ENCODE measurements around the gene ESF1. TPM values are rescaled to one million over a fixed set of nuclear protein-coding genes. Genes with fewer than 3 reads are reported as not detected.

The ESF1 gene
- total RNA-seq, 4 donors from 2014 or later, result 12.8 to 16.2 (median 14.6) TPM

DNA sequence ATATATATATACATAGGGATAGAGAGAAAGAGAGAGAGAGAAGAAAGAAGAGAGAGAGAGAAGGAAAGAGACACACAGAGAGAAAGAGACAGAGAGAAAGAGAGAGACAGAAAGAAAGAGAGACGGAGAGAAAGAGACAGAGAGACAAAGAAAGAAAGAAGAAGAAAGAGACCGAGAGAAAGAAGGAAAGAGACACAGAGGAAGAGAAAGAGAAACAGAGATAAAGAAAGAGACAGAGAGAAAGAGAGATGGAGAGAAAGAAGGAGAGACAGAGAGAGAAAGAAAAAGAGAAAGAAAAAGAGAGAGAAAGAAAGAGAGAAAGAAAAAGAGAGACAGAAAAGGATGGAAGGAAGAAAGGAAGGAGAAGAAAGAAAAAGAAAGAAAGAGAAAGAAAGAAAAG lies 99.1 kb downstream of the ESF1 start:
- Histone ChIP-seq H3K9me3 (no peaks in the 10 kb centered on the region), H3K36me3 (no peaks in the 10 kb centered on the region), H3K27me3 (no peaks in the 10 kb centered on the region), H3K27ac (no peak overlapping the region), H3K4me1 (peaks cover 0 to 3% (median 0%) of the 10 kb centered on the region in 3 donors), H3K4me3 (no peak overlapping the region)
- WGBS, 2 donors (ENCODE audit: low coverage in 1 of 2), result 93 to 100% methylated on average over 1 to 2 of the region's 2 CpGs
- TF ChIP-seq POLR2AphosphoS5 (IDR thresholded peaks at IDR 0.05) (no peak), EP300 (IDR thresholded peaks at IDR 0.05) (no peak), POLR2A (IDR thresholded peaks at IDR 0.05) (no peak)
- TF ChIP-seq, protein P1, sequence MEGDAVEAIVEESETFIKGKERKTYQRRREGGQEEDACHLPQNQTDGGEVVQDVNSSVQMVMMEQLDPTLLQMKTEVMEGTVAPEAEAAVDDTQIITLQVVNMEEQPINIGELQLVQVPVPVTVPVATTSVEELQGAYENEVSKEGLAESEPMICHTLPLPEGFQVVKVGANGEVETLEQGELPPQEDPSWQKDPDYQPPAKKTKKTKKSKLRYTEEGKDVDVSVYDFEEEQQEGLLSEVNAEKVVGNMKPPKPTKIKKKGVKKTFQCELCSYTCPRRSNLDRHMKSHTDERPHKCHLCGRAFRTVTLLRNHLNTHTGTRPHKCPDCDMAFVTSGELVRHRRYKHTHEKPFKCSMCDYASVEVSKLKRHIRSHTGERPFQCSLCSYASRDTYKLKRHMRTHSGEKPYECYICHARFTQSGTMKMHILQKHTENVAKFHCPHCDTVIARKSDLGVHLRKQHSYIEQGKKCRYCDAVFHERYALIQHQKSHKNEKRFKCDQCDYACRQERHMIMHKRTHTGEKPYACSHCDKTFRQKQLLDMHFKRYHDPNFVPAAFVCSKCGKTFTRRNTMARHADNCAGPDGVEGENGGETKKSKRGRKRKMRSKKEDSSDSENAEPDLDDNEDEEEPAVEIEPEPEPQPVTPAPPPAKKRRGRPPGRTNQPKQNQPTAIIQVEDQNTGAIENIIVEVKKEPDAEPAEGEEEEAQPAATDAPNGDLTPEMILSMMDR (IDR thresholded peaks at IDR 0.05), result no peak
- ATAC-seq, result no peak

DNA sequence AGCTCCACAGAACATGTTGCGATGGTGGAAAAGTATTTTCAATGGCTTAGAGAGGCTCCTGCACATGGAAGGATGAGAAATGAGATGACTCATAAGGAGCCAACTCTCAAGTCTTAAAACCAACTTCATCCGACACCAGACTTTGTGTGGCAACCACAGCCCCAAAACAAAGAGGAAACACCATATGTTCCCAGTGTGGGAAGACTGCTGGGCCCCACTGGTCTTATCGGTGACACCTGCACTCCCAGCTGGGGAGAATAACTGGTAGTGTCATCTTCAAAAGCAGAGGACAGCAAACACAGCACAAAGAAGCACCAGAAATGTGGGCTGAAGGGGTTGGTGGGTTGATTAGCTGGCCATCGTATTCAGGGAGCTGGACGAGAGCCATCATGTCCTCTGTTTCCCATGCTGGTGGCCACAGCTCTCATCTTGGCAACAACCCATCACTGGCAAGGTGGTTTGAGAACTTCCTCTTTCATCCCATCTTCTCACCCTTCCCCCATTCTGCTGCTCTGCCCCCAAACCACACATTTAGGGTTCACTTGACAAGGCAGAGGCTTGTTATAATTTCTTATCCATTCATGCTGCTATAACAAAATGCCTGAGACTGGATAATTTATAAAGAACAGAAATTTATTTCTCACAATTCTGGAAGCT lies 100.0 kb downstream of the ESF1 start:
- TF ChIP-seq EP300 (IDR thresholded peaks at IDR 0.05), result no peak
- no peak for TF ChIP-seq POLR2AphosphoS5 (IDR thresholded peaks at IDR 0.05)
- TF ChIP-seq, protein P1 (IDR thresholded peaks at IDR 0.05), result no peak
- no peak for TF ChIP-seq POLR2A (IDR thresholded peaks at IDR 0.05)
- no peak overlapping the region for H3K27ac ChIP-seq
- no peak for ATAC-seq
- H3K36me3 ChIP-seq, result no peaks in the 10 kb centered on the region
- no peaks in the 10 kb centered on the region for H3K9me3 ChIP-seq
- 75 to 84% methylated on average over 4 to 5 of the region's 5 CpGs for WGBS, 2 donors (ENCODE audit: low coverage in 1 of 2)
- no peaks in the 10 kb centered on the region for H3K4me1 ChIP-seq
- no peak overlapping the region for H3K4me3 ChIP-seq
- no peaks in the 10 kb centered on the region for H3K27me3 ChIP-seq

DNA sequence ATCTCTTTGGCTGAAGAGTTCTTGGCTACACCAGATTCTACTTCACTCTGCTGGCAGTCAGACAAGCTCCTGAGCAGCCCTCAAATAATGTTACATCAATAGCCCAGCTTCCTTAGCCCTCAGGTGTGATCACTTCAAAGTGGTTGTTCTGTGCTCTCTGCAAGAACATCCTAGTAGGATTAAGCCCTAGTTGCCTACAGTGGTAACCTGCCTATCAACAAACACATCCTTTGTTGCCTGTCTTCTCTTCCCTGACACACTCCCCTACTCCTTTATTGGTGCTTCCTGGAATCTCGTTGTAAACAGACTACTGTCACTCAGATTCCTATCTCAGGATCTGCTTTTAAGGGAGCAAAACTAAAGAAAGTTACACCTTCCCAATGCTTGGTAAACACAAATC lies 100.9 kb downstream of the ESF1 start:
- Histone ChIP-seq H3K4me1 (no peaks in the 10 kb centered on the region), H3K4me3 (no peak overlapping the region), H3K9me3 (no peaks in the 10 kb centered on the region), H3K36me3 (no peaks in the 10 kb centered on the region), H3K27me3 (no peaks in the 10 kb centered on the region), H3K27ac (no peak overlapping the region)
- no peak for TF ChIP-seq POLR2A (IDR thresholded peaks at IDR 0.05)
- TF ChIP-seq POLR2AphosphoS5 (IDR thresholded peaks at IDR 0.05), result no peak
- TF ChIP-seq EP300 (IDR thresholded peaks at IDR 0.05), result no peak
- TF ChIP-seq, protein P1 (IDR thresholded peaks at IDR 0.05), result no peak
- no peak for ATAC-seq
- 56% methylated on average over 1 of the region's 1 CpG; no CpG with 5 or more reads in 1 of the 2 donors for WGBS, 2 donors (ENCODE audit: low coverage in 1 of 2)

DNA sequence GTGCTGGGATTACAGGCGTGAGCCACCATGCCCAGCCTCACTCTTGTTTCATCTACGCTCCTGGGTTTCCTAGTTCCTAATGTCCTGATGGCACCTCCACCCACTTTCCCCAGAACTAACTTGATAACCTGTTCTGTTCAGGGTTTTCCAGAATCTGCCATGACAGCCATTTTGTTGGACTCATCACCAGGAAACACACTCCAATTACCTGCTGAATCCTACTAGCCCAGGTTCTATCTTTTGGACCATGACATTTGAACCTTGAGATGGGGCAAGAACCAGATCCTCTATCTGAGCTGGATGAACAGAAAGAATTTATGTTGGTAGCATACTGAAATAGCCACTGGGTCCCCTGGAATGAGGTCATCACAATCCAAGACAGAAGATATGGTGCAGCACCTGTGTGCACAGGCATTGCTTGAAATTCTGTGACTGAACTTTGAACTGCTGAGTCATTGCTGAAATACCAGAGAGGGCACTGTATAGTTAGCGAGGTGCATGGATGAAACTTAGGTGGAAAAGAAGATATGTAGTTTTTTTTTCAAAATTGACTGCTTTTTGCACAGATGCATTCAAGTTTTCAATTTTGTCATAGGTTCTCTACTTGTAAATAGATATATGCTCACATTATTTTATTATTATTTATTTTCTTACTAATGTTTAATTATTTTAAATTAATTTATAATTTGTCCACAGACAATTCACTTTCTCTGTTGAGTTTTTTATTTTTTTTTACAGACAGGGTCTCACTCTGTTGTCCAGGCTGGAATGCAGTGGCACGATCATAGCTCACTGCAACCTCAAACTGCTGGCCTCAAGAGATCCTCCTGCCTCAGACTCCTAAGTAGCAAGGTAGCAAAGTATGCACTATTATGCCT lies 103.2 kb downstream of the ESF1 start:
- no peak for ATAC-seq
- H3K9me3 ChIP-seq, result no peaks in the 10 kb centered on the region
- no peaks in the 10 kb centered on the region for H3K27me3 ChIP-seq
- no peak overlapping the region for H3K27ac ChIP-seq
- no peaks in the 10 kb centered on the region for H3K4me1 ChIP-seq
- H3K36me3 ChIP-seq, result no peaks in the 10 kb centered on the region
- no peak overlapping the region for H3K4me3 ChIP-seq
- TF ChIP-seq POLR2AphosphoS5 (IDR thresholded peaks at IDR 0.05) (no peak), POLR2A (IDR thresholded peaks at IDR 0.05) (no peak), EP300 (IDR thresholded peaks at IDR 0.05) (no peak)
- TF ChIP-seq, protein P1 (IDR thresholded peaks at IDR 0.05), result no peak
- 69 to 90% methylated on average over 3 to 4 of the region's 4 CpGs for WGBS, 2 donors (ENCODE audit: low coverage in 1 of 2)
